ENCODE results near the gene KIAA1614.

- TF ChIP-seq EZH2 (IDR thresholded peaks at IDR 0.05; ENCODE audit: low read length) (no peak), CTCF (optimal IDR thresholded peaks at IDR 0.05 in 1 of 3, IDR thresholded peaks at IDR 0.05 in 1 of 3, conservative IDR thresholded peaks at IDR 0.05 in 1 of 3; ENCODE audit: extremely low read depth in 1 of 3, insufficient read depth in 2 of 3, low read length in 3 of 3) (no peak)
Measured at GRCh38 chr1:180911640-180912191, 981 bp upstream of the KIAA1614 start.
